Measurements from ENCODE around the gene KITLG. TPM values are rescaled to one million over a fixed set of nuclear protein-coding genes. Genes with fewer than 3 reads are reported as not detected.

KITLG gene
- total and polyA plus RNA-seq, 9 donors, result 5.0 to 22.6 (median 9.5) TPM

DNA sequence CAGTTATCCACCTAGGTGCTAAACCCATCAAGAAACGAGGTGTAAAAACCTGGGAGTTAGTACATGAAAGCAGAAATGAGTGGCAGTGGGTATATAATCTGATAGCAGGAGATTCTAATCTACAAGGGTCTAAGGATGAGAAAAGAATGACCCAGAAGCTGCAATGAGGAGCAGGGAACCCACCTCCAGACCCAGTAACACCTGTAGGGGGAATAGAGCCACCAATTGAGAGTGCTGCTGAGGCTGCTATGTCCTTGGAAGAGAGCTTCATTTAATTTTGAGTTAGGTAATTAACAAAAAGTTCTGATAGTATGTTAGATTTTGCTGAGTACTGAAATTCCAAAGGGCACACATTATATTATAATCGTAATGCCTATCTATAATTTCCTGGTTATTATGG lies 89.8 kb downstream of the KITLG start:
- TF ChIP-seq POLR2A (IDR thresholded peaks at IDR 0.05) (no peak), EP300 (IDR thresholded peaks at IDR 0.05) (no peak)
- TF ChIP-seq, protein P1, sequence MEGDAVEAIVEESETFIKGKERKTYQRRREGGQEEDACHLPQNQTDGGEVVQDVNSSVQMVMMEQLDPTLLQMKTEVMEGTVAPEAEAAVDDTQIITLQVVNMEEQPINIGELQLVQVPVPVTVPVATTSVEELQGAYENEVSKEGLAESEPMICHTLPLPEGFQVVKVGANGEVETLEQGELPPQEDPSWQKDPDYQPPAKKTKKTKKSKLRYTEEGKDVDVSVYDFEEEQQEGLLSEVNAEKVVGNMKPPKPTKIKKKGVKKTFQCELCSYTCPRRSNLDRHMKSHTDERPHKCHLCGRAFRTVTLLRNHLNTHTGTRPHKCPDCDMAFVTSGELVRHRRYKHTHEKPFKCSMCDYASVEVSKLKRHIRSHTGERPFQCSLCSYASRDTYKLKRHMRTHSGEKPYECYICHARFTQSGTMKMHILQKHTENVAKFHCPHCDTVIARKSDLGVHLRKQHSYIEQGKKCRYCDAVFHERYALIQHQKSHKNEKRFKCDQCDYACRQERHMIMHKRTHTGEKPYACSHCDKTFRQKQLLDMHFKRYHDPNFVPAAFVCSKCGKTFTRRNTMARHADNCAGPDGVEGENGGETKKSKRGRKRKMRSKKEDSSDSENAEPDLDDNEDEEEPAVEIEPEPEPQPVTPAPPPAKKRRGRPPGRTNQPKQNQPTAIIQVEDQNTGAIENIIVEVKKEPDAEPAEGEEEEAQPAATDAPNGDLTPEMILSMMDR (IDR thresholded peaks at IDR 0.05), result no peak
- 88 to 93% (median 89%) methylated on average over 2 of the region's 2 CpGs for WGBS, 3 donors
- no peak for DNase-seq
- no peak overlapping the region for H3K4me3 ChIP-seq
- no peaks in the 10 kb centered on the region for H3K36me3 ChIP-seq
- H3K9me3 ChIP-seq, result no peaks in the 10 kb centered on the region
- intact Hi-C loops (cut with DNase I), result no loop called here
- H3K27me3 ChIP-seq, result no peaks in the 10 kb centered on the region
- H3K4me1 ChIP-seq (ENCODE audit: insufficient read depth), result no peaks in the 10 kb centered on the region
- no peak overlapping the region for H3K27ac ChIP-seq

DNA sequence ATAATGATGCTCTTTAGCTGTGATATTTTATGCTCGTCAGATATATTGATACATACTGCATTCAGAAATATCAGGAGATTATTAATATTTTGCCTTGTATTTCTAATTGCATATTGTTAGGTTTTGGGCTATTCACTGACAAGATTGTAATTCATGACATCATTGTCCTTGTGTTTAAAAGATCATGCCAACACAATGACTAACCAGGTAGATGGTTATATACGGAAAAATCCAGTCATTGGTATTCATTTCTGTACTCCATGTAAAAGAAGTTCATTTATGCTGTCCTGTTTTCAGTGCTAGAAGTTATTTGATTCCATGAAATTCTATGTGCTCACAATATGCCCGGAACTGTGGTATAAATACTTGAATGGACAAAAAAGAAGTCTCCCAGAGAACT lies 107.5 kb downstream of the KITLG start:
- H3K27ac ChIP-seq, result no peak overlapping the region
- TF ChIP-seq EP300 (IDR thresholded peaks at IDR 0.05) (no peak), POLR2A (IDR thresholded peaks at IDR 0.05) (no peak)
- TF ChIP-seq, protein P1 (IDR thresholded peaks at IDR 0.05), result no peak
- intact Hi-C loops (cut with DNase I), result no loop called here
- no peak for DNase-seq
- H3K36me3 ChIP-seq, result no peaks in the 10 kb centered on the region
- 90 to 93% (median 90%) methylated on average over 3 of the region's 3 CpGs for WGBS, 3 donors
- H3K4me1 ChIP-seq (ENCODE audit: insufficient read depth), result no peaks in the 10 kb centered on the region
- H3K9me3 ChIP-seq, result no peaks in the 10 kb centered on the region
- H3K27me3 ChIP-seq, result no peaks in the 10 kb centered on the region
- H3K4me3 ChIP-seq, result no peak overlapping the region

DNA sequence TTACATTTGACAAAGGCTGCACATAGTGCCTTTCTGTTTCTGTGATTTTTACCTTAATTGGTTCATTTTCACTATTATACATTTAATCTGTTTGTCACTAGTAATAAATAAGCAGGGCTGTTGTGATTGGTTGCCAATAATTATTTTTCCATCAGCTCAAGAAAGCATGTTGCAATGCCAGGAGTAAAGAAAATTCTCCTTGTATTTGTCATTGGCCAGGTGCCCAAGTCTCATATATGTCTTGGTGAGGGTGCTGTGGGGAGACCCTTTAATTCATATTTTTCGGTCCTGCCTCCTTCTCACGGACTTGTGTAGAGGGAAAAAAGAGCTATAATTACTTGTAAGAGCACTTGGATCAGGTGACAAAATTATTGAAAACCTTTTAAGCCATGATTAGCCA lies 108.0 kb downstream of the KITLG start:
- H3K36me3 ChIP-seq, result no peaks in the 10 kb centered on the region
- H3K27me3 ChIP-seq, result no peaks in the 10 kb centered on the region
- no peak overlapping the region for H3K27ac ChIP-seq
- DNase-seq, result no peak
- intact Hi-C loops (cut with DNase I), result no loop called here
- H3K9me3 ChIP-seq, result no peaks in the 10 kb centered on the region
- WGBS, 3 donors, result 90 to 94% (median 93%) methylated on average over 2 of the region's 2 CpGs
- H3K4me1 ChIP-seq (ENCODE audit: insufficient read depth), result no peaks in the 10 kb centered on the region
- no peak overlapping the region for H3K4me3 ChIP-seq
- TF ChIP-seq, protein P1 (IDR thresholded peaks at IDR 0.05), result no peak
- no peak for TF ChIP-seq EP300 (IDR thresholded peaks at IDR 0.05)
- no peak for TF ChIP-seq POLR2A (IDR thresholded peaks at IDR 0.05)

DNA sequence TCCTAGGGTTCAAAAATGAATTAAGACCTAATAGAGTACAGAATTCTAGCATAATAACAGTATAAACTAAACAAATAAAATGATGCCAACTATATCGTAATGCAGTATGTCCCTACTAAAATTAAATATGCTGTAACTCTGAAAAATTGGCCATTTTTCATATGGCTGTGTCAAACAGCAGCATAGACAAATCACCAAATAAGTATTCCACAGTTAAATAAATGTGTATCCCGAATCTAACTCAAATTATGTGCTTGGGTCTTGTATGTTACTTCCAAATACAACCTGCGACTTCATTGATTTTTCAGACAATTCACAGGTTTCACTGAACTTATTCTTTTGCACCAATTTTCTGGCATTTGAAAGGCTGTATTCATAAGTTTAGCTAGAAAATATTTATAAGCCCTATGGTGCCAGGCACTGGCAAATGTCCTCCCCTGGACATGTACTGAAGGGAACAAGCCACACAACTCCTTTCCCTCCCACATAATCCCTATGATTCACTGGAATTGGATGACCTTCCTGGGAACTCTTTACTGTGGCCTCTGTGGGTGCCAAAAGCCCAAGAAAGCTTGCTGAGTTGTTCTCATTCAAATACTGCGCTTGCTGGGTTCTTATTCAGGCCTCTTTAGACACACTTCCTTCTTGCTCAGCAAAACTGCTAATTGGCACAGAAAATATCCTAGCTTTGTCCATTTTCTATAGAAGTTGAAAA lies 108.8 kb downstream of the KITLG start:
- 65 to 88% (median 77%) methylated on average over 4 of the region's 4 CpGs for WGBS, 3 donors

More for the DNA sequence above, 108.8 kb downstream of the KITLG start:
- no peaks in the 10 kb centered on the region for H3K27me3 ChIP-seq
- no peak overlapping the region for H3K4me3 ChIP-seq
- no peaks in the 10 kb centered on the region for H3K9me3 ChIP-seq
- TF ChIP-seq EP300 (IDR thresholded peaks at IDR 0.05), result no peak
- TF ChIP-seq, protein P1 (IDR thresholded peaks at IDR 0.05), result no peak
- no peak for TF ChIP-seq POLR2A (IDR thresholded peaks at IDR 0.05)
- intact Hi-C loops (cut with DNase I), result no loop called here
- H3K27ac ChIP-seq, result no peak overlapping the region
- no peaks in the 10 kb centered on the region for H3K36me3 ChIP-seq
- H3K4me1 ChIP-seq (ENCODE audit: insufficient read depth), result no peaks in the 10 kb centered on the region
- no peak for DNase-seq

Measured in ovary (tissue), 9 donors.